NCI-H226 (cell line): Measurements from ENCODE around the gene DDX60.
"Not testable (repeated sequence)": the region's sequence is repeated elsewhere in the genome, so short reads cannot be mapped to it uniquely, and the experiment has no call there.

ENCODE experiments used
- DNase-seq: peaks from one replicate; pipeline ENCODE4 v3.0.0-alpha.2; 2015

The DDX60 gene, protein sequence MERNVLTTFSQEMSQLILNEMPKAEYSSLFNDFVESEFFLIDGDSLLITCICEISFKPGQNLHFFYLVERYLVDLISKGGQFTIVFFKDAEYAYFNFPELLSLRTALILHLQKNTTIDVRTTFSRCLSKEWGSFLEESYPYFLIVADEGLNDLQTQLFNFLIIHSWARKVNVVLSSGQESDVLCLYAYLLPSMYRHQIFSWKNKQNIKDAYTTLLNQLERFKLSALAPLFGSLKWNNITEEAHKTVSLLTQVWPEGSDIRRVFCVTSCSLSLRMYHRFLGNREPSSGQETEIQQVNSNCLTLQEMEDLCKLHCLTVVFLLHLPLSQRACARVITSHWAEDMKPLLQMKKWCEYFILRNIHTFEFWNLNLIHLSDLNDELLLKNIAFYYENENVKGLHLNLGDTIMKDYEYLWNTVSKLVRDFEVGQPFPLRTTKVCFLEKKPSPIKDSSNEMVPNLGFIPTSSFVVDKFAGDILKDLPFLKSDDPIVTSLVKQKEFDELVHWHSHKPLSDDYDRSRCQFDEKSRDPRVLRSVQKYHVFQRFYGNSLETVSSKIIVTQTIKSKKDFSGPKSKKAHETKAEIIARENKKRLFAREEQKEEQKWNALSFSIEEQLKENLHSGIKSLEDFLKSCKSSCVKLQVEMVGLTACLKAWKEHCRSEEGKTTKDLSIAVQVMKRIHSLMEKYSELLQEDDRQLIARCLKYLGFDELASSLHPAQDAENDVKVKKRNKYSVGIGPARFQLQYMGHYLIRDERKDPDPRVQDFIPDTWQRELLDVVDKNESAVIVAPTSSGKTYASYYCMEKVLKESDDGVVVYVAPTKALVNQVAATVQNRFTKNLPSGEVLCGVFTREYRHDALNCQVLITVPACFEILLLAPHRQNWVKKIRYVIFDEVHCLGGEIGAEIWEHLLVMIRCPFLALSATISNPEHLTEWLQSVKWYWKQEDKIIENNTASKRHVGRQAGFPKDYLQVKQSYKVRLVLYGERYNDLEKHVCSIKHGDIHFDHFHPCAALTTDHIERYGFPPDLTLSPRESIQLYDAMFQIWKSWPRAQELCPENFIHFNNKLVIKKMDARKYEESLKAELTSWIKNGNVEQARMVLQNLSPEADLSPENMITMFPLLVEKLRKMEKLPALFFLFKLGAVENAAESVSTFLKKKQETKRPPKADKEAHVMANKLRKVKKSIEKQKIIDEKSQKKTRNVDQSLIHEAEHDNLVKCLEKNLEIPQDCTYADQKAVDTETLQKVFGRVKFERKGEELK (N-terminal part only)

DNA sequence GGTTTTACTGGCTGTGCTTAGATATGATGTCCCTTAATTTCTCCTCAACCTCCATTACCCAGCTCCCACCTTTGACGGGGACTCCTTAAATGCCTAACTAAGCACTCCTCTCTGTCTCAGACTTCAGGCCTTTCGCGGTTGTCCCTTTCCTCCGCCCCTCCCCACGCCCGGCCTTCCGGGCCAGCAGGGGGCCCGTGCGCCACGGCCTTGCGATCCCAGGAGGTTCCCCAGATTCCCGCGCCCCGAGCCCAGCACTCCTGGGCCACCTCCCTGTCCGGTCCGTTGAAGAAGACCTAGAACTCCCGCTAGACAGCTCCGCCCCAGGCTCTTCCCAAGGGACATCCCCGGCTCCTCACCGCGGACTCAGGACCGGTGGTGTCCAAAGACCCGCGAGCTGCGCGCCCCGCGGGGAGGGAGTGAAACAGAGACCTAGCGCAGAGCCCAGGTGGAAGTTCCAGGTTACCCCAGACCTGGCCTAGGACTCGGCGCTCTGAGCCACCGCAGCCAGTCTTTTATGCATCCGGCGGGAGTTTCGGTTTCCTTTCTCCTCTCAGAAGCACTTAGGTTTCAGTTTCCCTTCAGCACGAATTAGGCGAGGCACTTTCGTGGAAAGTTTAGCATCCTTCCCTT, at the start of gene DDX60:
TSS of gene DDX60 (minus strand) at position 487 of the 630 bp plus-strand sequence. CDS start 7,493 bp downstream, outside the sequence.
- DNase-seq: peak; percentile 70

DNA sequence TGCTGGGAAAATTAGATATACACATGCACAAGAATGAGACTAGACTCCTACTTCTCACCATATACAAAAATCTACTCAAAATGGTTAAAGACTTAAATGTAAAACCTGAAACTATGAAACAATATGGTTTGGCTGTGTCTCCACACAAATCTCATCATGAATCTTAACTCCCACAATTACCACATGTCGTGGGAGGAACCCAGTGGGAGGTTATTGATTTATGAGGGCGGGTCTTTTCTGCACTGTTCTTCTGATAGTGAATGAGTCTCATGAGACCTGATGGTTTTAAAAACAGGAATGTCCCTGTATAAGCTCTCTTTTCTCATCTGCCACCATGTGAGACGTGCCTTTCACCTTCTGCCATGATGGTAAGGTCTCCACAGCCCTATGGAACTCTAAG, 48.5 kb upstream of the DDX60 start:
- DNase-seq: no peak

DNA sequence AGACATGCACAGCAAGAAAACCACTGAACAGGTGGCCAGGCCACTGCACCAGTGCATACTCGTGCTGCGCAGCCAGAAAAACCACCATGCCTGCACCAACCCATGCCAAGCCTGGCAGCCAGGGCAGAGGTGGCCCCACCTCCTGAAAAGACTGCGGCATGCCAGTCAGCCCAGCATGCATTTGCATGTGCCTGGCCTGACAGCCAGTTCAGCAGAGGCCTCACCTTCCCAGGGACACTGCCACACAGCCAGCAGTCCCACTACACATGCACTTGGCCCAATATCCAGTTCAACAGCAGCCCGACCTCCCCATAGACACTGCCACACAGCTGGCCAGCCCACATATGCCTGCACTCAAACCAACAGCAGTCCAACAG, 43.5 kb upstream of the DDX60 start:
- no peak for DNase-seq

DNA sequence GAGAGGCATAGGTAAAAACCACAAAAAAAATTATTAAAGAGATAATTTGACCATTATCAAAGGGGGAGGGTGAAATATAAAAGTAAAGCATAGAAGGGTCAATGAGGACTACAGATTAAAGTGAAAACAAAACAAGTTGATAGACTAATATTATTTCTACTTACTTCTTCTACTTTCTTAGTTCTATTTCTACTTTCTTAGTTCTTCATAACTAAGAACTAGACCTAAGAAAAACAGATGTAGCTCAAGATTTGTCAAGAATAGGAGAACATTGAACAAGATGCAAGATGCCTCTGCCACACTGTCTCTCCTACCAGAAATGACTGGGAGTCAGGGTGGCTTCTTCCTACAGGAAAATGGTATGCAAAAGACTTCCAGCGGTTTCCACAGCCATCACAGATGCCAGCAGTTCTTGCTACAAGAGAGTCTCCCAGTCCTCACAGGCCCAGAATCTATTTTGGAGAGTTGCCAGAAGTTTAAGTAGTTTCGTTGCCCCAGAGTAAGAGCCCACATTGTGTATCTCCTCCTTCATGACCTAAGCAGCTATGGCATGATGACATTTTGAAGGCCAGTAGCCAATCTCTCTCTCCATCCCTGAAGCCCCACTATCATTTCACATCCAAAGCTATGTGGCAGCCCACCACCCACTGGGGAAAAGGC, 42.9 kb upstream of the DDX60 start:
- no peak for DNase-seq

DNA sequence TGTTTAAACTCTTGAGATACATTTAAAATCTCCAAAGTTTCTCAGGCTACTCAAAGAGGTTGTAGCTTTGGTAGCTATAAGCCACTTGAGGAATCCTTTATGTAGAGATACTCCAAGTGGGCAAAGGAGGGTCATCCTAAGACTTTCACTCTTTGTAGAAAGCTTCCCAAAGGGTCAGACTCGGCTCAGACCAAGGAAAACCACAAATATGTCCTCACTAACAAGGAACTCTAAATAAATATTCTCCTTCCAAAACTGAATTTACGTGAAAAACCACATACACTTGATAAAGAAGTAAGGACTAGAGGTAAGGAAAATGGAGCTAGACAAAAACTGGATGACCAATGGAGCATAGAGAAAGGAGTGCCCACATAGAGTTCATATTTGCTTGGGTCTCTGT, 41.7 kb upstream of the DDX60 start:
- no peak for DNase-seq

DNA sequence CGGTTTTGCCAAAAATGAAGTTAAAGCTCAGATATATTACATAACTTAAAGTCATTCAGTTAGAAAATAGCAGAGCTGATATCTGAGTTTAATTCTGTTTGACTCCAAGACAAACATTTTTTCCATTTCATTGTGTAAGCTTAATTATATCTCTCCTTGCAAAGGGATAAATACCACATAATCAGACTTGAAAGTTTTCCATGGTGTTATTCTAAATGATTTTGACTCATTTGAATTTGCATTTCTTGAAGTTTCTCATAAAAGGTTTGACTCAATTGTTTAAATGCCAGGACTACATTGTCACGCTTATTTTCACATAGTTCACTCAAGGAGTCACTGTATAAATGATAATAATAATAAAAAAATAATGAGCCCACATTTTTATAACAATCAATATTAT, 39.4 kb upstream of the DDX60 start:
- DNase-seq: no peak

DNA sequence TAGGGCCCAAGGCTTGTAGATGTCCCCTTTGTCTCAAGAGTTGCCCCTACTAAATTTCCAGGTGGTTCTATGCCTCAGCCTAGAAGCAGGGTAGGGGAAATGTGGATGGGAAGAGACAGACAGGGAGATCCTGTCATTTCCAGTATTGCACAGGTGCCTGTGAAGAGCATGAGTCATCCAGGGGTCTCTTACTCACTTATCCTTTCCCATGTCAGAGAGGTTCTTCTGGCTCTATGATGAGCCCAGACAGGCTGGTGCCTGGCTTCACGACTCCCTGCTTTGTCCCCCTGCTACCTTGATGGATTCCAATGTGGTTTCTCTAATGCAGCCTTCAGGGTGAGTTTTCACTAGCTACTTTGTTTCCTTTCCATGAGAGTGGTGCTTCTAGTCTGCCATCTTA, 35.2 kb upstream of the DDX60 start:
- no peak for DNase-seq

DNA sequence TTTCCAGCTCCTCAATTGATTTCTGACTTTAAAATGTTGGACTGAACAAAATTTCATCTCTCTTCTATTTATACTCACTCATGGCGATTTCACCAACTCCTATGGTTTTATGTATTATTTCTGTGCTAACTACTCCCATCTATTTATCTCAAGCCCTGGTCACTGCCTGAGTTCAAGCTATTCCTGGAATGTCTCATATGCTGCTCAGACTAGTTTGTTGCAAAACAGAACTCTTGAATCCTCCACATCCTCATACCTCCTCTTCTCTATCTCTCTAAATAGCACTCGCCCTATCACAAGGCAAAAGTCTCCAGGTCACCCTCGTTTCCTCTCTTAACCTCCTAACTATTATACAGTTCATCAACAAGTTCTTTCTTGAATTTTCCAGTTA, 19.0 kb upstream of the DDX60 start:
- DNase-seq: peak; percentile 48

DNA sequence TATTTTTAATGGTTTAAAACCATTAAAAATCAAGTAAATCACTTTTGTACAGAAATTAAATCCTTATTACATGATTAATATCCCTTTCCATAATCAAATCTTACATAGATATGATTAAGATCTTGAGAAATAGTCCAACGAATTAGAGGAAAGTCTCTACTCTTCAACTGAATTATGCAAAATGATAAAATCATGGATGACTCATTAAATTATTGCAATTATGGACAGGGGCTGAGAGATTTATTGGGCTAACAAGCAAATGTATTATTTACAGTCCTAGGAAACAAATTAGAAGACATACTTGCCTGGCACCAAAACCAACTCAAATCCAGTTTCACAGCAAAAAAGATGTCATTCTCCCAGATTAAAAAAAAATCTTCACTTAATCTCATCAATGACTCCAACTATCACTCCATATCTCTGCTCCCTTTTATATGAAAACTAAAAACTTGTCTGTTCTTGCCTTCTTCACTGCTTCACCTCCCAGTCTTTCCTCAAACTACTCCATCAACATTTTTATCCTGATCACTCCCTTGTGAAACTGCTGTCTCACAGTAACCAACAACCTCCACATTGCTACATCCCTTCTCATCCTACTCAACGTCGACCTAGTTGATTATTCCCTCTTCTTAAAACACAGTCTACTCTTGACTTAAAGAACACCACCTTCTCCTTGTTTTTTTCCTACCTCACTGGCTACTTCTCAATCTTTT, 18.4 kb upstream of the DDX60 start:
- DNase-seq: no peak

DNA sequence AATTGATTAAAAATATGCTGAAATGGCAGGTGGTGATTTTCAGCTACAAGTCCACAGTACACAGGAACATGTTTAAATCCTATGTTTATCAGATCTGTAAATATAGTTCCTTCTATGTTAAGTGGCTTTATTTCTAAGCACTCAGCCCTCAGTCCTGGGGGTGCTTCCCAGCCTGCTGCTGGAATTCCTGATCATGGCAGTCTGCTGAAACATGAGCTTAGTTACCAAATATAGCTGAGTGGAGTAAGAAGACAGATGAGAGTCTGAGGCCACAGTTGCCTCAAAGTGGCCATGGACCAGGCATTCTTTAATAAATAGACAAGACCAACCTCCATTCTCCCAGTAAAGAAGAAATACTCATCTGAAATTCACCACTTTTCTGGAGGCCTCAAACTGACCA, 17.1 kb upstream of the DDX60 start:
- DNase-seq: no peak

DNA sequence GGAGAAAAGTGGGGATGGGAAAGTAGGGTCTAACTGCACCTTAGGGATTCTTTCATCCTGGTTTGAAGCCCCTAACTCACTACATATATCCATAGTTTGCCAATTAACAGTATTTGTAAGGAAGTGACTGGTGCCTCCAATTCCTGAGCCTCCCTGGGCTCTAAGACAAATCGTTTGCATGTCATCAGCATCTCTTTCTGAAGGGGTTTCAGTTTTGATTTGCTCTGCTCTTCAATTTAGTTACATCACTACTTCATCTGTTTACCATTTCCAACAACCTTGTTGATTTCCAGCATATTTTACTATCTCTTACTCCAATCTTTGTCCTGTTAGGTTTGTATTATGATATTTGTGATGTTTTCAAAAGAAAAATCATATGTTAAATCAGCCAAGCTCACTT, 15.5 kb upstream of the DDX60 start:
- no peak for DNase-seq

DNA sequence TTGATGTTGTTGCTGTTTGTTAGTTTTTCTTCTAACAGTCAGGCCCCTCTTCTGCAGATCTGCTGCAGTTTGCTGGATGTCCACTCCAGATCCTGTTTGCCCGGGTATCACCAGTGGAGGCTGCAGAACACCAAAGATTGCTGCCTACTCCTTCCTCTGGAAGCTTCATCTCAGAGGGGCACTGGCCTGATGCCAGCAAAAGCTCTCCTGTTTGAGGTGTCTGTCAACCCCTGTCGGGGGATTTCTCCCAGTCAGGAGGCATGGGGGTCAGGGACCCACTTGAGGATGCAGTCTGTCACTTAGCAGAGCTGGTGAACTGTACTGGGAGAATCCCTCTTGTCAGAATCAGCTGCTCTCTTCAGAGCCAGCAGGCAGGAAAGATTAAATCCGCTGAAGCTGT, 12.0 kb upstream of the DDX60 start:
- DNase-seq: not testable (repeated sequence)

DNA sequence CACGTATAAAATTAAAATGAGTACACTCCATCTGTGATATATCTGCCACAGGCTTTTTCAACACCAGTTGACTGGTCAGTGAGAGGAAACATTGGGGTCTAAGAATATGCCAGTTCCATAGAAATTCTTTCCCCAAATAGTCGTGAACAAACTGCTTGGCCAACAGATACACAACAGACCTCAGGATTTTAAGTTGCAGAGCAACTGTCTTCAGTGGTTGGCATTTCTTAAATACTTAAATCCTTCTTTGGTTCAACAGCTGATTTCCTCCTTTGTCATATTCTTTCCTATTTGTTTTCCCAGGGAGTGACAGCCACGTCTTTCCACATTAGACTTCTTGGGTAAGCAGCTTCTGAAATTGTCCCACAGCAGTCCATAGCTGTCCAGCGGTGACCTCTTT, 7.0 kb upstream of the DDX60 start:
- DNase-seq: no peak

DNA sequence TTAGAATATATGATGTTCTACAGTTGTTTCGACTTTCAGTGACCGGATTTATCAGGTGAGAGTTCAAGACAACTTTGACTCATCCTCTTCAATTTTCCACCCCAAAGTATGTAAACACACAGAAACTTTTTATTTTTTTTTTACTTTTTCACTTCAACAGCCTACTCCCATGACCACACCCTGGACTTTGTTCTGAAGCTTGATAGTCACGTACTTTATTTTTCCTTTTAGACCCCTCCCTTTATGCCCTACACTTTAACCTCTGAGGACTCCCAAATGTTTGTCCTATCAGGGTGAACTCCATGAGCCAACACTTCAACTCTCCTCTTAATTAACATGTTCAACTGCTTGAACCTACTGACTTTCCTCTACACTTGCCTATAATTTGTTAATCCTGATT, 2.5 kb upstream of the DDX60 start:
- DNase-seq: no peak

DNA sequence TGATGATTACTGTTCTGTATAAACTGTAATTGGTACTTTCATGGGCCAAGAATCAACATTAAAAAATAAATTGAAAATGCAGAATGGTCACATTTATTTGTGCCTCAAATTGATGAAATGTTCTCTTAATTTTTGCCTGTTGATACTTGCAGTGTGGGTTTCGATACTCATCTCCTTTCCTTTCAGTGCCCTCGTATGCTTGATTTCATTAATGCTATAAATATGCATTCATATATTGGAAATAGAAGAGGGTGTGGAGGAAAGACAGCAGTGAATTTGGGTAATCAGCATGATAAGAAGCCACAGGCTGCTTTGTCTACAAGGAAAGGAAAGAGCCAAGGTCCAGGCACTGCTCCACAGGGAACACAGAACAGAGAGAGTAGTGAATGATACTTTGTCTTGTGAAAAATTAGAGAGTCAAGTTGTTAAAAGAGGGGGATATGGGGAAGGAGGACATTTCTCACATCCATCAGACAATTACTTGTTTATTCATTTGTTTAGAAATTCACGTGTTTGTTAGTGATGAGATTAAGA, 1.0 kb upstream of the DDX60 start:
- no peak for DNase-seq

DNA sequence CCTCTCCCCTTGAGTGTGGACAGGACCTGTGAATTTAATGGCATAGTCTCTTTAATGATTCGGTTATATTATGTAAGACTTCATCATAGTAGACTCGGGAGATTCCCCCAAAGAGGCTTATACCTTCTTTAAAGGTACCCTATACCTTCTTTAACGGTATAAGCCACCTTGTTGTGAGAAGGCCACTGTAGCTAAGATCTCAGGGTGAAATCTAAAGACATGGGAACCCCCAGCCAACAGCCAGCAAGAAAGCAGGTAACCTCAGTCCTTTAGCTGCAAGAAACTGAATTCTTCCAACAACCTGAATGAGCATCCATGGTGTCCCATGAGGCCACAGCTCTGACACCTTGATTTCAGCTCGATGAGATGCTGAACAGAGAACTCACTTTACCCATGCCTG, 931 bp downstream of the DDX60 start:
- DNase-seq: no peak

DNA sequence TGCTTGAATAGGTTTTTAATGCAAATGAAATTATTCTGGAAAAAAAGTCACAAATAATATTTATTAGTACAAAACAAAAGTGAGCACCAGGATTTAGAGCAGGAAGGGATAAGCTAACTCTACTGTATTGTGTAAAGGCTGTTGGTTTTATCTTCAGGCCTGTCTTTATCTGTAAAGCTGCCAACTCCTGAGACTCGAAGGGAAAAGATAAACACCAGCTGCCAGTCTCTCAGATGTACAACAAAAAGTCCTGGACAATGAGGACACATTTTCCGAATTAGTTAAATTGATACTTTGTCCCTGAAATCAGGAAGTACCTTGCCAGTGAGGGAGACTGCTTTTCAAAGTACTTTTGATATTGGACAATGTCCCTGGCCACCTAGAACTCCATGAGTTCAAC, 8.8 kb downstream of the DDX60 start:
- no peak for DNase-seq

DNA sequence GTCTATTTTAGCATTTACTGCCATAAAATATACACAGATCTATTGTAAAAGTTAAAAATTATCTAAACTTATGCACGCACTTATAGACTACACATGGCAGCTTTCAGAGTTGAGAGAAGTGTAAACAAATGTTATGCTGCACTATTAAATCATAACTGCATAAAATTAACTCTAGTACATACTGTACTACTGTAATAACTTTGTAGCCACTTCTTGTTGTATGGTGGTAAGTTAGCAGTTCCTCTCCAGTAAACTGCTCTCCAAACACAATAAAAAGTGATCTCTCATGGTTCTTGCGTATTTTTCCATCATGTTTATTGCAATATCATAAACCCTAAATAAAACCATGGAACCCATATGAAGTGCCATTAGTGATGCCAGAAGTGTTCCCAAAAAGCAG, 9.6 kb downstream of the DDX60 start:
- no peak for DNase-seq

DNA sequence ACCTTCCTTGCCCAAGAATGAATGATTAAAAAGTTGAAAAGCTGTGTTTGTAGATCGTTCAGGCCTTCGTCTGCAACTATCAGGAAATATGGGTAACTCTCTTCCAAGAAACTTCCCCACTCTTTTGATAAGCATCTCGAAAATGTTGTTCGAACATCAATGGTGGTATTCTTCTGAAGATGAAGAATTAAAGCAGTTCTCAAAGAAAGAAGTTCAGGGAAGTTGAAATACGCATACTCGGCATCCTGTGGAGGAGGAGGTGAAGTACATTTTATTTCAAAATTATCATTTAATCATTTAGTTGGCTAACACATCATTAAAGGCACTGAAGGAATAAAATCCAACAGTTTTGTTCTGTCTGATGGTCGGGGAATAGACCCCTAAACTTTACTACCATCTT, 12.1 kb downstream of the DDX60 start:
- DNase-seq: no peak

DNA sequence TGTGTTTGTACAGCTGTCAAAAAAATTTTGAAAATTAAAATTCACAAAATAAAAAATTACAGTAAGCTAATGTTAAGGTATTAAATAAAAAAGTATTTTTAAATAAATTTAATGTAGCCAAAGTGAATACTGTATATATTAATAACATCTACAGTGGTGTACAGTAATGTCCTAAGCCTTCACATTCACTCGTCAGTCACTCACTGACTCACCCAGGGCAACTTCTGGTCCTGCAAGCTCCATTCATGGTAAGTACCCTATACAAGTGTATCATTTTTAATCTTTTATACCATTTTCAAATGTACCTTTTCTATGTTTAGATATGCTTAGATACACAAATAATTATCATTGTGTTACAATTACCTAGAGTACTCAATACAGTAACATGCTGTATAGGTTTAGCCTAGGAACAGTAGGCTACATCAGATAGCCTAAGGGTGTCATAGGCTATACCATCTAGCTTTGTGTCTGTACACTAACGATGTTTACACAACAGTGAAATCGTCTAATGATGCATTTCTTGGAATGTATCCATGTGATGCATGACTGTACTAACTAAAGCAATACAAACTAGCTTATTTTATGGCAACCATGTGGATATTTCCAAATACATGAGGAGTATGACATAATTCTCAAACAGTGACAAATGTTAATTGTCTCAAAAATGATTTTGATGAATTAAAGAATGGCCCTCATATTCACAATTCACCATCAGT, 13.7 kb downstream of the DDX60 start:
- peak; percentile 1 for DNase-seq

DNA sequence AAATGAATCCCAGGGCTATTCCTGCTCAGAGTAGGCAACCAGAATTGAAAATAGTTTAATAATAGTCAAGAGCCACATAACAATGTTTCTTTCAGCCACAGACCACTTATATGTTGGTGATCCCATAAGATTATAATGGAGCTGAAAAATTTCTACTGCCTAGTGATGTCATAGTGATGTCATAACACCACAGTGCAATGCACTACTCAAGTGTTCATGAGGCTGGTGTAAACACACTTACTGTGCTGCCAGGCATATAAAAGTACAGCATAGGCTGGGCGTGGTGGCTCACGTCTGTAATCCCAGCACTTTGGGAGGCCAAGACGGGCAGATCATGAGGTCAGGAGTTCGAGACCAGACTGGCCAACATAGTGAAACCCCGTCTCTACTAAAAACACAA, 15.1 kb downstream of the DDX60 start:
- DNase-seq: not testable (repeated sequence)
